NAMALWA (cell line): ENCODE data around the gene SRBD1.

Source experiments
- DNase-seq: peaks from one replicate; pipeline ENCODE4 v3.0.0-alpha.2; 2015; ENCODE audit warnings: low spot score

Gene SRBD1

GRCh38 chr2:45595721-45596435 is 15.2 kb downstream of the SRBD1 start:
- no peak for DNase-seq

DNA sequence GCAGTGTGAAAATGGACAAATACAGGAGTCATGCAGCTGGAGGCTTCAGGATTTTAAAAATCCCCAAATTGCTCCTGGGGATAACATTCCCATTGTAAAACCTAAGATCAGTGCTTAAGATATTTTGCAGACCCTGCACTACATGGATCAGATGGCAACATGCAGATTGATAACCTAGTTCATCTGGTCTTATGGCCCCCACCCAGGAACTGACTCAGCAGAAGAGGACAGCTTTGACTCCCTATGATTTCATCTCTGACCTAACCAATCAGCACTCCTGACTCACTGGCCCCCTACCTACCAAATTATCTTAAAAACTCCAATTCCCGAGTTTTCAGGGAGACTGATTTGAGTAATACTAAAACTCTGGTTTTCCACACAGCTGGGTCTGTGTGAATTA is 20.0 kb downstream of the SRBD1 start:
- DNase-seq: no peak

DNA sequence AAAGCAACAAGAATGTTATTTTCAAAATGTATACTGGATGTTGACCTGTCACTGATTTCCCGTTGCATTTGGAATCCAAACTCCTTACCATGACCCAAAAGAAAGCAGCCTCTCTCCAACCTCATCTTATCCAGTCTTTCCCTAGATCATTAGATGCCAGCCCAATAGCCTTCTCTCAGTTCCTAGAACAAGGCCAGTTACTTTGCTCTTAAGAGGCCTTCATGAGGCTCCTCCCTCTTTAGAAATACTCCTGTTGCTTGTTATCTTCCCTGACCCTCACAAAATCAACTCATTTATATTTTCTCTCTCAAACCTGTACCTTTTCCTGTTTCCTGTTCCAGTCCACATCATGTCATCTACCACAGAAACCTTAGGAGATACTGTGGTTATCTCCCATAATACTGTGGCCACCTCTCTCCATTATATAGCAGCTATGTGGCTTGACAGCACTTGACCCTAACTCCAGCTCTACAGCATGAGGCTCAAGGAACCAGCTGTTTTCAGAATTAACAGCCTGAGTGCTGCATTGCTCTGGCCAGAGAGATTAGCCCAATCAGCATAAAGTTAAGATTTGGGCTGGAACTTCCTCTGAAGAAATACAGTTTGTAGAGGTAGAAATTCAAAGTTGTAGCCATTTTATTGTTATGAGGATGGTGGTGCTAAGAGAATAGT is 22.8 kb downstream of the SRBD1 start:
- DNase-seq: no peak

DNA sequence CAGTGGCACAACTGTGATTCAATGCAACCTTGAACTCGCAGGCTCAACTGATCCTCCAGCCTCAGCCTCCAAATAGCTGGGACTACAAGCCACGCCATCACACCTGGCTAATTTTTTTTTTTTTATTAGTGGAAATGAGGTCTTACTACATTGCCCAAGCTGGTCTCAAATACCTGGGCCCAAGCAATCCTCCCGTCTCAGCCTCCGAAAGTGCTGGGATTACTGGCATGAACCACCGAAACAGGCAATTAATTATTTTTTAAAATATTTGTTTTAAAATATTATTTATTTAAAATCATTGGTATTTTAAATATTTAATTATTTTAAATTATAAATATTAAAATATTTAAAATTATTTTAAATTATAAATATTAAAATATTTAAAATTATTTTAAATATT is 24.5 kb downstream of the SRBD1 start:
- DNase-seq: no peak

DNA sequence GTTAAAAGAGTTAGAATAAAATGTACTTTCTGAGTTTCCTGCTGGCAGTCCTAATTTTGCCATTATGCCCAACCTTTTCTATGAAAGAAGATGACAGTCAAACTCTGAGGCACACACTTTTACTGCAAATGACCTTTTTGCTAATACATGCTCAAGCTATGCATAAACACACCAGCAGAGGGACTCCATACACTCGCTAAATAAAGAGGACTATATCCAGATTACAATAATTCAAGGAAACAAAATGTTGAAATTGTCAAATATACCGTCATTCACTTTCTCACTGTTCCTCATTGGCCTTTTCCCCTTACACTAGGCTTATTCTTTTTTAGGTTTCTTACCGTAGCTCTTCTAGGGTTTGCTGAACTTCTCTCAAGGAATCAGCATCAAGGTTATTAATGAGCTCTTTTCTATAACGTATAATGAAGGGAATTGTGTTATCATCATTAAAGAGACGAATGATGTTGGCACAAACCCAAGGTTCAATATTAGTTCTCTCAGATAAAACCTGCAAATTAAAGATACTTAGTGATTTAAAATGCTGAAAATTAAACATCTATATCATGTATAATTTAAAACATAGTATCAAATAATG is 25.7 kb downstream of the SRBD1 start:
- DNase-seq: peak; percentile 77

DNA sequence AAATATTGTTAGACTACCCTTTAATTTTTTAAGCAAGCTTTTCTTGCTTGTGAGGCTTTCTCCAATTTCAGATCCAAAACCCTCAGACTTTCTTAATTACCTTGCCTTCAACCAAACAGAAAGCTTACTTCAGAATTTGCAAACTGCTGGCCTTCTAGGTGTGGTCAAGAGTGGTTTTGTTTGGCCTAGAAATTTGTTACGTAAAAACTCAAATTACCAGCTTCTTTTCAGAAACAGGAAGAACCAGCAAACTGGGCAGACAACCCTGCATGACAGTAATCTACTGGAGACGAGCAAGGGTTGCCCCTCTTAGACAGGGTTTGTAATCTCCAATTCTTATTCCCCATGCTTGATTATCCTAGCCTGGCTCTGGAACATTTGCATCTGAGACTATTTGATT is 27.1 kb downstream of the SRBD1 start:
- DNase-seq: no peak

DNA sequence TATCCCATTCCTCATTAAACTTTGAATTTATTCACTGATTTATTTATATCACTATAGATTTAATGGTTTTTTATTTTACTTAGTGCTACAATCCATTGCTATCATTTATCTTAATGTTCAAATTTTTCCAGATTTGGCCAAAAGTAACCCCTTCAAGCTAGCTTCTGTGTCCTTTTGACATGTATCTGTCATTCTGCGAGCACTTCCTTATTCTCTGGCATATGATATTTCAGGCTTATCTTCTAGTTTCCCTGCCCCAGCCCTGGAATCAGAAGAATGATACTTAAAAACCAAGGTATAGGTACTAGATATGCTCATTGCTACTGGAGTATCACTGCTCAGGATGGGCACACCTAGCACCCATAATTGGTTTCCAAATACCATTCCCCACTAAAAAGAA is 28.5 kb downstream of the SRBD1 start:
- DNase-seq: no peak

DNA sequence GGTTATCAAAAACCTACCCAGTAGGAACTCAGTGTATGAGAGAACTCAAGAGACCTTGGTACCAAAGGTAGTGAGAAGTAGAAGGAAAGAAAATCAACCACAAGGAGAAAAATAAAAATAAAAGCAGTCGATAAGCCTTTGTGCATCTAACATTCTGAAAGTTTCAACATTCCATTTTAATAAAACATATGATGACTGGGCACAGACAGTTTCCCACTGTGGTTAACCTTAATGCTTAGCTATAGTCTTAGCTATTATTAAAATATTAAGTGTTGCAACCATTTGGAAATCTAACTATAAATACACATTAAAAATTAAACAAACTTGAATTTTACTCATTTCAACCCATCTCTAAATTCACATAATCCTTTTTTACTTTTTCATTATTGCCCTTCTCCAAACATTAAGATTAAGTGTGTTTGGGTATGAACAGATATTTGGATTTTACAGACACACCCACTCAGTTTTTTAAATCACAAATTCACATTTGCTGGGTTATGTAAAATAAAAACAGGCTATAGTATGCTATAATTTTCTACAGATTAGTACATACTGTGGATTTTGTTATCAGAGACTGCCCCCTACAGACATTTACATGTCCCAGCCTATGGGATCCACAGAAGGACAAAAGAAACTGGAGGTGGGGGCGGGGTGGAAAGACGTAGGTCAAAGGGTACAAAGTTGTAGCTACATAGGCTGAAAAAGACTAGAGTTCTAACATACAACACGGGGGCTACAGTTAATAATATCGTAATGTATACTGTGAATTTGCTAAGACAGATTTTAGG is 32.8 kb downstream of the SRBD1 start:
- peak; percentile 69 for DNase-seq

DNA sequence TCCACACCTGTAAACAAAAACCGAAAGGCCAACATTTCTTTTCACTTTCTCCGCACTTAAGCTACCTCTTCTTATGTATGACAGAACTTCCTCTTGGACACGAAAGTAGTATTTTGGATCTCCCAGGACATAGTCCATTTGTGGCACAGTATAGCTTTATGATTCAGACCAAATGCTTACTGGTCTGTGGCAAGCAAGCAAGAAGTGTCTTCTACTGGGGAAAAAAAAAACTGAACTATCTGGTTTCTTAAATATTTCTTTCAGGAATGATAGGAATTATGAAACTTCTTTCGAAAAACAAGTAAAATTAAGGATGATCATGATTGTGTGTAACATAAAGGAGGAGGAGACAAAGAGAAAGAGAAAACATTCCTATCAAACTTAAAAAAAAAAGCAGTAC is 33.6 kb downstream of the SRBD1 start:
- no peak for DNase-seq

- DNase-seq: no peak
These were observed 35.2 kb downstream of the SRBD1 start for GRCh38 chr2:45575881-45576280.

DNA sequence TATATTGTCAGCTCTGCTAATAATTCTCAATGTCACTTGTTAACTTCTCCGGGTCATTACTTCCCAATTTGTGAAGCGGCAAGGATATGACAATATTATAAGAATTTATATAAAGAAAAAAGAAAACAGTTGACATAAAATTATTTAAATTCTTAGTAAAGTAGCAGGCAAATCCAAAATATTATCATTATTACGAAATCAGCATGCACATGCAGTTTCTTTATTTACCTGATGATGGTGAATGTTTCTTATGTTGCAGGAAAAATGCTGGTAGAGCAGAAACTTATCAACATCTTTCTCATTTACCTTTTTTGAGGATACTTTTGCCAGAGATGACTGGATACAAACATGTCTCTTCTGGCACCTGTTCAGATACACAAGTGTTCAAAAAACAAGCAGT is 38.1 kb downstream of the SRBD1 start:
- no peak for DNase-seq

DNA sequence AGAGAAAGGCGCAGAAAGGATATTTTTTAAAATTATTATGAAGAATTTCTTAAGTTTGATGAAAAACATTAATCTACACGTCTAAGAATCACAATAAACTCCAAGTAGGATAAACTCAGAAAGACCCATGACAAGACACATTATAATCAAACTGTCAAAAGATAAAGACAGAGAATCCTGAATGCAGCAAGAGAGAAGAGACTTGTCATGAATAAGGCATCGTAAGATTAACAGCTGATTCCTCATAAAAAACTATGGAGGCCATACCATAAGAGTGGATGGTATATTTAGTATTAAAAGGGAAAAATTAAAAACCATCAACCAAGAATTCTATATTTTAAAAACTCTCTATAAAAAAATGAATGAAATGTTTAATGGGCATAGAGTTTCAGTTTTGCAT is 39.1 kb downstream of the SRBD1 start:
- no peak for DNase-seq

DNA sequence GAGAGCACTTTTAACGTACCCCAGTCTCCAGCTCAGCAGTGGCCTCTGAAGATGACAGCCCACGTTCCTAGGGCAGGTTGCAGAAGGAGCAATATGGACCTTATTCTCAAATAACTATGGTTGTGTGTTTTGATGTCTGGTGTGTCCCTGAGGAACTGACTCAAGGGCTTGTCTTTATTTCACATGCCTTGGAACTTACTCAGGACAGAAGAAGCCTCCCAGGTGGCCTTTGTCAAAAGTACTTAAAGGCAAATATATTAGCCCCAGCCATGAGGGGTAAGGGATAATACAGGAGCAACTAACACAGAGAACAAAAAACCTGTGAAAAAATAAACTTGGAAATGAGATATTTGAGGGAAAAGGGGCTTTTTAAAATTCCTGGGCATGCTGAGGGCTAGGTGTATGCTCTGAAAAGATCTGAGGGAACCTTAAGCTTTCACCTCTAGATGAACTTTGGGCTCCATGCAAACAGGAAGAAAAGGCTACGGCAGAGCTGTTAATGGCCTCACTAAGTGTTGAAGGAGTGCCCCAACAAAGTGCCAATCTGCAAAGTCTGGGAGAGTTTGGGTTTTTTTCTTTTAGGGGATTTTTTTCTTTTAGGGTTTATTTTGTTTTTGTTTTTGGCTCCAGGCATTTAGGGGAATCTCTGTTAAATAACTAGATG is 40.3 kb downstream of the SRBD1 start:
- no peak for DNase-seq

DNA sequence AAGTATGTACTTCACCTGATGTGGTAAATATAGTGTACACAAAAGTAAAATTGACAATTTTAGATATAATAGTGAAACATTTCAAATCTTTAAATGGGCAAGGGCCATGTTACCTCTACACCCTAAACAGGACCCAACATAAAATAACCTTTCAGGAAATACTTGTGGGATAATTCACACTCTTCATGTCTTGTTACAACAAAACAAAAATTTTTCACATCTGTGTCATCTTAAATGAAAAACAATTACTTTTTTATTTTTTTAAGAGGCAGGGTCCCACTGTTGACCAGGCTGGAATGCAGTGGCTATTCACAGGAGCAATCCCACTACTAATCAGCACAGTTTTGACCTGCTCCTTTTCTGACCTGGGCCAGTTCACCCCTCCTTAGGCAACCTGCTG is 42.1 kb downstream of the SRBD1 start:
- no peak for DNase-seq

DNA sequence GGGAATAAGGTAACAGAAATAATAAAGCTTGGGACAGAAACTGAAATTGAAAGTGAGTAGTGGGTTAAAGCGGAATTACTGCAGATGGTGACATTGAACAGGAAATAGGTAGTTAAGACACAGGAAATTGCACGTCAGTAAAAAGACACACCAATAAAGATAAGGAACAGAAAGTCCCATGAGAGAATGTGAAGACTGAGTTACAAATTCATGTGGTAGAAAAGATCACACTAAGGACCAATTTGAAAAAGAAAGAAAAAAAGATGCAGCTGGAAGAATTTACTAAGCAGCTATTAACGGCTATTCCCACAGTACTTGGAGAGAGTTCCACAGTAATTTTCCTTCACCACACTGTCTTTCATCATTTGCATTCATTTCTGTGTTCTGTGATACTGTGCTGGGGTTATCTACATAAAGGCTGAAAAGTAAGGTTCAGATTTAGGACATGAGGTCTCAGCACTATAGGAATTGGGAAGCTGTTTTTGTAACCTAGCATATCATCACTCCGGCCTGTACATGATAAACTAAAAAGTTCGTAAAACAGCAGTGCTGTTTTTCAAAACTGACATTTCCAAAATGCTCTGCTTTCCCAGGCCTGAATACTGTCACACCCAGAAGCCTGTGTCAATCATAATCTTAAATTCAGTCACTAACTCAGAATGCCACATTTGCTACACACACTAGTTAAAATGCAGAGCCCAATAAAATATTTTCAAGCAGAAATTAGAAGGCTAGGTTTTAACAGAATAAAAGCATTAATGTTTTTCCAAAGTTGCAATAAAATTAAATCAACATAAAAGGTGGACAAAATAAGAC is 42.9 kb downstream of the SRBD1 start:
- peak; percentile 92 for DNase-seq

GRCh38 chr2:45567288-45567963 is 43.6 kb downstream of the SRBD1 start:
- DNase-seq: no peak

- no peak for DNase-seq
These were observed 51.6 kb downstream of the SRBD1 start for GRCh38 chr2:45559436-45559835.

DNA sequence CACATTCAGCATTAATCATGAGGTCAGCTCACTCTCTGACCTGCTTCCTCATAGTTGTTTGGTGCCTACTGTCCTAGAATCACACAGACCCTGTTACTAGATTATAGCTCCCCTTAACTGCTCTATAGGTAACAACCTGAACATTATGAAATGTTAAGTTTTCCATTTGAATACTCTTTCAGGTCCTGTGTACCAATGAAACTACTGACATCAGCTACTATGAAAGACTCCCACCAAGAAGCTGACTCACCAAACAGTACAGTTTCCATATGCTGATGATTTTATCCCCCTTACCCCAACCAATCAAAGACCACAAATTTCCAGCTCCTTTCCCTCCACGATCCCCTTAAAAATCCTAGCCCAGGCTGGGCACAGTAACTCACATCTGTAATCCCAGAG is 56.3 kb downstream of the SRBD1 start:
- no peak for DNase-seq

- no peak for DNase-seq
These were observed 56.9 kb downstream of the SRBD1 start for GRCh38 chr2:45554073-45554741.

DNA sequence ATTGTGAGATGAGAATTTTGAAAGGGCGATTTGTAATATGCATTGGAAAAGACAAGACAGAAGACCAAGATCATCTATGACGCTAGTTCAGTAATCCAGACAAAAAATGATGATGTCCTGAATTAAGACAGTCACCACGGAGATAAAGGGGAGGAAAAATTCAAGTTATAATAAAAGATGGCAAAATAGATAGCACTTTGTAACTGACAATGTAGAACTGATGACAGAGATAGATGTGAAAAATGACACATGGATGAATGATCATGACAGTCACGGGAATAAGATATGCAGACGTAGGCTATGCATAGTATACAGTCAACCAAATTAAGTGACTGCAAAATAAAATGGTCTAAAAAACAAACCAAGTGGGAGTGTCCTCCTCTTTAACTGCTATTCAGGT is 59.2 kb downstream of the SRBD1 start:
- no peak for DNase-seq
